T-helper 17 cell (primary cell): Measurements from ENCODE around the gene SPTSSA. TPM values are rescaled to one million over a fixed set of nuclear protein-coding genes. Genes with fewer than 3 reads are reported as not detected.
"Not testable (repeated sequence)": the region's sequence is repeated elsewhere in the genome, so short reads cannot be mapped to it uniquely, and the experiment has no call there.

Source experiments
- ATAC-seq: fragments of 150-1000 bp; cut with Tn5 transposase; 2 replicates; pipeline ENCODE4 v1.10.0; 2021; ENCODE audit warnings: mild to moderate bottlenecking, moderate library complexity
- DNase-seq, 3 donors: peaks; one replicate each; pipeline versions ENCODE4 v3.0.0 to v3.0.0-alpha.2; 2020 to 2021
- H3K9me3 ChIP-seq: one replicate; pipeline ENCODE4 v1.7.0; 2013; ENCODE audit warnings: low read length, mild to moderate bottlenecking; ENCODE audit not compliant: control insufficient read depth, poor library complexity, severe bottlenecking
- H3K27ac Mint-ChIP-seq: one replicate; pipeline ENCODE4 v1.8.0; 2022; ENCODE audit warnings: mild to moderate bottlenecking, moderate library complexity, mixed read lengths
- H3K27me3 Mint-ChIP-seq: one replicate; pipeline ENCODE4 v1.8.0; 2022; ENCODE audit warnings: mixed read lengths
- H3K36me3 Mint-ChIP-seq: one replicate; pipeline ENCODE4 v1.8.0; 2022; ENCODE audit warnings: low read depth, mixed read lengths
- H3K4me1 Mint-ChIP-seq: one replicate; pipeline ENCODE4 v1.8.0; 2022; ENCODE audit warnings: mild to moderate bottlenecking, mixed read lengths
- H3K4me3 Mint-ChIP-seq: one replicate; pipeline ENCODE4 v1.8.0; 2022; ENCODE audit warnings: mild to moderate bottlenecking, moderate library complexity, mixed read lengths
- total RNA-seq, 4 donors: library from RNA in 2 of 4; stranded (reverse) in 2 of 4; gene quantifications; one replicate each; pipeline ENCODE4 v1.2.3 and lab custom pipeline; 2022 to 2026

SPTSSA gene
- total RNA-seq, 2 donors from 2014 or later = 2.5 to 3.1 TPM

DNA sequence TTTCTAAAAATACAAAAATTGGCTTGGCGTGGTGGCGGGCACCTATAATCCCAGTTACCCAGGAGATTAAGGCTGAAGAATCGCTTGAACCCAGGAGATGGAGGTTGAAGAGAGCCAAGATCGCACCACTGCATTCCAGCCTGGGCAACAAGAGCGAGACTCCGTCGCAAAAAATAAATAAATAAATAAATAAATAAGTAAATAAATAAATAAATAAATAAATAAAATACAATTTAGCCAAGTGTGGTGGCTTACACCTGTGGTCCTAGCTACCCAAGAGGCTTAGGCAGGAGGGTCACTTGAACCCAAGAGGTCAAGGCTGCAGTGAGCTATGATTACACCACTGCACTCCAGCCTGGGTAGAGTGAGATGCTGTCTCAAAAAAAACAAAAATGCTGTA, 26.5 kb upstream of the SPTSSA start:
- H3K27me3 Mint-ChIP-seq = peaks cover 7% of the 10 kb centered on the region
- H3K4me1 Mint-ChIP-seq = no peaks in the 10 kb centered on the region
- H3K36me3 Mint-ChIP-seq = peaks cover 3% of the 10 kb centered on the region

DNA sequence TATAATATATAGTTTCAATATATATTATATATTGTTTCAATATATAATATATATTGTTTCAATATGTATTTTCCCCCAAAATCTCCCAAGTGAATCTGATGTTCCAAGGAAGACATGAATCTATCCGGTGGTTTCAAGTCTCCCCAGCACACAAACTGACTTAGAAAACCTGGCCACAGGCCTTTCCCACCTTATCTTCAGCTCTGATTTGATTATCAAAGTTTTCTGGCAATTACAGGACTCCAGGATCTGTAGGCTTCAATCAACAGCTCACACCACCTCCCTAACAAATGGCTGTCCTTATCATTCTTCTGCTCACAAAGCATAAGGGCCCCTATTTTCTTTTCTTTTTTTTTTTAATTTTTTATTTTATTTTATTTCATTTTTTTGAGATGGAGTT, 22.7 kb upstream of the SPTSSA start:
- H3K27me3 Mint-ChIP-seq = no peaks in the 10 kb centered on the region
- H3K9me3 ChIP-seq = no peaks in the 10 kb centered on the region

More for the DNA sequence above, 26.5 kb upstream of the SPTSSA start:
- Mint-ChIP-seq H3K4me3 (no peak overlapping the region), H3K27ac (no peak overlapping the region)
- ATAC-seq = no peak
- H3K9me3 ChIP-seq = no peaks in the 10 kb centered on the region
- no peak for DNase-seq

DNA sequence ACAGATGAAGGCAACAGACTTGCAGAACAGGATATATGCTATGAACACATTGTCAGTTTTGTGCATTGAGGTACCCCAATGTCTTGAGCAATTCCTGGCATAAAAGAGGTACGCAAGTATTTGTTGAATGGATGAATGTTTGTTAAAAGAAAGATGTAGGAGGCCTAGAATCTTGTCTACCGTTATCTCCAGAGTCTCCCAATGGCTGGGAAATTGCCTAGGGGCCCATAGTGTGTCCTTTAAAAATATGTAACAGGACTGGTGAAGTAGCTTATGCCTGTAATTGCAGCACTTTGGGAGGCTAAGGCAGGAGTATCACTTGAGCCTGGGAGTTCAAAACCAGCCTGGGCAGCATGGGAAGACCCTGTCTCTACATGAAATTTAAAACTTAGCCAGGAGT, 20.4 kb upstream of the SPTSSA start:
- Mint-ChIP-seq H3K27ac (no peak overlapping the region), H3K4me1 (no peaks in the 10 kb centered on the region), H3K4me3 (no peak overlapping the region), H3K27me3 (no peaks in the 10 kb centered on the region), H3K36me3 (no peaks in the 10 kb centered on the region)
- DNase-seq (no peak), ATAC-seq (no peak)
- no peaks in the 10 kb centered on the region for H3K9me3 ChIP-seq

More for the DNA sequence above, 22.7 kb upstream of the SPTSSA start:
- Mint-ChIP-seq H3K36me3 (no peaks in the 10 kb centered on the region), H3K4me1 (no peaks in the 10 kb centered on the region), H3K27ac (no peak overlapping the region), H3K4me3 (no peak overlapping the region)
- ATAC-seq = no peak
- DNase-seq = no peak

DNA sequence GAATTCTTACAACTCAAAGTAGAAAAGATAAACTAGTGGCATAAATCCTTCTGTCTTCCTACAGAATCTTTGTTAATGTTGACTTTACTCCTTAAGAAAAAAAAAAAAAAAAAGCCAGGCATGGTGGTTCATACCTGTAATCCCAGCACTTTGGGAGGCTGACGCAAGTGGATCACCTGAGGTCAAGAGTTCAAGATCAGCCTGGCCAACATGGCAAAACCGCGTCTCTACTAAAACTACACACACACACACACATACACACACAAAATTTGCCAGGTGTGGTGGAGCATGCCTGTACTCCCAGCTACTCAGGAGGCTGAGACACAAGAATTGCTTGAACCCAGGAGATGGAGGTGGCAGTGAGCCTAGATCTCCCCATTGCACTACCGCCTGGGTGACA, 17.7 kb upstream of the SPTSSA start:
- H3K4me1 Mint-ChIP-seq = no peaks in the 10 kb centered on the region
- DNase-seq (no peak), ATAC-seq (no peak)
- peaks cover 5% of the 10 kb centered on the region for H3K27me3 Mint-ChIP-seq
- no peaks in the 10 kb centered on the region for H3K36me3 Mint-ChIP-seq
- no peak overlapping the region for H3K4me3 Mint-ChIP-seq
- H3K27ac Mint-ChIP-seq = no peak overlapping the region
- H3K9me3 ChIP-seq = no peaks in the 10 kb centered on the region

DNA sequence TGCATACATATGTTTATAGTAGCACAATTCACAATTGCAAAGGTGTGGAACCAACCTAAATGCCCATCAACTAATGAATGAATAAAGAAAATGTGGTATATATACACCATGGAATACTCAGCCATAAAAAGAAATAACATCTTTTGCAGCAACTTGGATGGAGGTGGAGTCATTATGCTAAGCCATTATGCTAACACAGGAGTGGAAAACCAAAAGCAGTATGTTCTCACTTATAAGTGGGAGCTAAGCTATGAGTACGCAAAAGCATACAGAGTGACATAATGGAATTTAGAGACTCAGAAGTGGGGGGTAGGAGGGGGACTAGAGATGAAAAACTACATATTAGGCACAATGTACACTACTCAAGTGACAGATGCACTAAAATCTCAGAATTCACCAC, 16.2 kb upstream of the SPTSSA start:
- H3K27me3 Mint-ChIP-seq = peaks cover 15% of the 10 kb centered on the region
- ATAC-seq (no peak), DNase-seq (no peak)
- no peak overlapping the region for H3K27ac Mint-ChIP-seq
- H3K4me3 Mint-ChIP-seq = no peak overlapping the region
- no peaks in the 10 kb centered on the region for H3K36me3 Mint-ChIP-seq
- H3K9me3 ChIP-seq = no peaks in the 10 kb centered on the region
- no peaks in the 10 kb centered on the region for H3K4me1 Mint-ChIP-seq

DNA sequence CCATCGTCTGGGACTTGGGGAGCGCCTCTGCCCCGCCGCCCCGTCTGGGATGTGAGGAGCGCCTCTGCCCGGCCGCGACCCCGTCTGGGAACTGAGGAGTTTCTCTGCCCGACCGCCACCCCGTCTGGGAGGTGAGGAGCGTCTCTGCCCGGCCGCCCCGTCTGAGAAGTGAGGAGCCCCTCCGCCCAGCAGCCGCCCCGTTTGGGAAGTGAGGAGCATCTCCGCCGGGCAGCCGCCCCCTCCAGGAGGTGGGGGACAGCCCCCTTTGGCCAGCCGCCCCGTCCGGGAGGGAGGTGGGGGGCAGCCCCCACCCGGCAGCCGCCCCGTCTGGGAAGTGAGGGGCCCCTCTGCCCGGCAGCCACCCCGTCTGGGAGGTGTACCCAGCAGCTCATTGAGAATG, 14.0 kb upstream of the SPTSSA start:
- not testable (repeated sequence) for H3K9me3 ChIP-seq, H3K36me3 Mint-ChIP-seq, H3K27ac Mint-ChIP-seq, H3K4me1 Mint-ChIP-seq, DNase-seq, ATAC-seq, H3K4me3 Mint-ChIP-seq
- peaks cover 21% of the 10 kb centered on the region for H3K27me3 Mint-ChIP-seq

DNA sequence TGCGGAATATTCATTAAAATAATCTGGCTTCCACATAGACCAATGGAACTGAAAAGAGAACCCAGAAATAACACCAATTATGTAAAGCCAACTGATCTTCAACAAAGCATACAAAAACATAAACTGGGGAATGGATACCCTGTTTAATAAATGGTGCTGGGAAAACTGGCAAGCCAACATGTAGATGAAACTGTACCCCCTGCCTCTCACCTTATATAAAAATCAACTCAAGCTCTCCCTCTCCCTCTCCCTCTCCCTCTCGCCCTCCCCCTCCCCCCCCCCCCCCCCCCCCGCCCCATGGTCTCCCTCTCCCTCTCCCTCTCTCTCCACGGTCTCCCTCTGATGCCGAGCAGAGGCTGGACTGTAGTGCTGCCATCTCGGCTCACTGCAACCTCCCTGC, 13.1 kb upstream of the SPTSSA start:
- Mint-ChIP-seq H3K36me3 (no peaks in the 10 kb centered on the region), H3K4me3 (no peak overlapping the region), H3K4me1 (peaks cover 3% of the 10 kb centered on the region), H3K27ac (no peak overlapping the region), H3K27me3 (peaks cover 21% of the 10 kb centered on the region)
- ATAC-seq = no peak
- H3K9me3 ChIP-seq = no peaks in the 10 kb centered on the region
- no peak for DNase-seq

- Mint-ChIP-seq H3K36me3 (no peaks in the 10 kb centered on the region), H3K27ac (no peak overlapping the region), H3K4me3 (no peak overlapping the region), H3K27me3 (peaks cover 21% of the 10 kb centered on the region), H3K4me1 (peaks cover 3% of the 10 kb centered on the region)
- no peaks in the 10 kb centered on the region for H3K9me3 ChIP-seq
- ATAC-seq = no peak
- no peak for DNase-seq
These were observed 12.2 kb upstream of the SPTSSA start for GRCh38 chr14:34474187-34474679.

- H3K27ac Mint-ChIP-seq = no peak overlapping the region
- peaks cover 25% of the 10 kb centered on the region for H3K27me3 Mint-ChIP-seq
- DNase-seq (no peak), ATAC-seq (no peak)
- no peak overlapping the region for H3K4me3 Mint-ChIP-seq
- H3K4me1 Mint-ChIP-seq = peaks cover 7% of the 10 kb centered on the region
- H3K36me3 Mint-ChIP-seq = peaks cover 3% of the 10 kb centered on the region
- no peaks in the 10 kb centered on the region for H3K9me3 ChIP-seq
These were observed 10.8 kb upstream of the SPTSSA start for GRCh38 chr14:34472706-34473279.

GRCh38 chr14:34470319-34470718, 8.3 kb upstream of the SPTSSA start:
- H3K27ac Mint-ChIP-seq = no peak overlapping the region
- no peak overlapping the region for H3K4me3 Mint-ChIP-seq
- H3K36me3 Mint-ChIP-seq = peaks cover 4% of the 10 kb centered on the region
- ATAC-seq = no peak
- H3K9me3 ChIP-seq = no peaks in the 10 kb centered on the region
- H3K27me3 Mint-ChIP-seq = peaks cover 21% of the 10 kb centered on the region
- DNase-seq = no peak
- H3K4me1 Mint-ChIP-seq = peaks cover 8% of the 10 kb centered on the region

- H3K9me3 ChIP-seq = no peaks in the 10 kb centered on the region
- no peak for ATAC-seq
- Mint-ChIP-seq H3K36me3 (peaks cover 4% of the 10 kb centered on the region), H3K27me3 (peaks cover 4% of the 10 kb centered on the region), H3K4me3 (no peak overlapping the region), H3K4me1 (peaks cover 9% of the 10 kb centered on the region), H3K27ac (no peak overlapping the region)
- DNase-seq = no peak
These were observed 4.7 kb upstream of the SPTSSA start for GRCh38 chr14:34466691-34467090.

GRCh38 chr14:34465069-34465859, 3.2 kb upstream of the SPTSSA start:
- H3K9me3 ChIP-seq = no peaks in the 10 kb centered on the region
- ATAC-seq (no peak), DNase-seq (no peak)
- Mint-ChIP-seq H3K27ac (no peak overlapping the region), H3K36me3 (peaks cover 4% of the 10 kb centered on the region), H3K27me3 (peaks cover 4% of the 10 kb centered on the region), H3K4me1 (peaks cover 17% of the 10 kb centered on the region), H3K4me3 (no peak overlapping the region)

GRCh38 chr14:34463598-34463961, 1.5 kb upstream of the SPTSSA start:
- Mint-ChIP-seq H3K27me3 (peaks cover 4% of the 10 kb centered on the region), H3K4me3 (no peak overlapping the region), H3K4me1 (peaks cover 17% of the 10 kb centered on the region), H3K27ac (no peak overlapping the region), H3K36me3 (peaks cover 4% of the 10 kb centered on the region)
- ATAC-seq (no peak), DNase-seq (no peak)
- no peaks in the 10 kb centered on the region for H3K9me3 ChIP-seq
